H4 (cell line): Measurements from ENCODE around the gene MCTP1. TPM values are rescaled to one million over a fixed set of nuclear protein-coding genes. Genes with fewer than 3 reads are reported as not detected.
"Not testable (repeated sequence)": the region's sequence is repeated elsewhere in the genome, so short reads cannot be mapped to it uniquely, and the experiment has no call there.

Experiments
- DNase-seq: peaks from one replicate; pipeline ENCODE4 v3.0.0-alpha.2; 2015; ENCODE audit warnings: low spot score
- total RNA-seq: library from RNA; depleted of rRNA; stranded (reverse); fragments of >200 nt; shearing (Covaris generic); gene quantifications from 2 replicates; pipeline ENCODE4 v1.2.3, GENCODE V29; 2014

The MCTP1 gene
- total RNA-seq, 1 experiment from 2014 or later: 6.5 TPM

DNA sequence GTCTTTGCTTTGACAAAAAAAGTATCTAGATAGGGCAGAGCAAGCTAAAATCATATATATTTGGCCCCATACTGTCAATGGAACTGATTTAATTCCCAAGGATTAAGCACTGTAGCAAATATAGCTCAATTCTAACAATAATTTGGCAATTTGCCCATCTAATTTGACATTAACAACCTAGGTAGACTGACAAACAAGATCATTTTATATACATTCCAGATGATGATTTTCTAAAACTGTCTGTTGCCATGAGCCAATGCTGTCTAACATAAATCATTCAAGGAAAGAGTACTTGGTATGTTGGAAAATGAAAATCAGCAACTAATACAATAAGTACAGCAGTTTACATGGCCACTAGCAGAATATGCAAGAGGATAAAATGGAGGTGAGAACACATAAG, 32.1 kb downstream of the MCTP1 start:
- DNase-seq: no peak

- no peak for DNase-seq
Measured at GRCh38 chr5:95251185-95251584, 33.7 kb downstream of the MCTP1 start.

- DNase-seq: no peak
Measured at GRCh38 chr5:95244479-95244878, 40.4 kb downstream of the MCTP1 start.

DNA sequence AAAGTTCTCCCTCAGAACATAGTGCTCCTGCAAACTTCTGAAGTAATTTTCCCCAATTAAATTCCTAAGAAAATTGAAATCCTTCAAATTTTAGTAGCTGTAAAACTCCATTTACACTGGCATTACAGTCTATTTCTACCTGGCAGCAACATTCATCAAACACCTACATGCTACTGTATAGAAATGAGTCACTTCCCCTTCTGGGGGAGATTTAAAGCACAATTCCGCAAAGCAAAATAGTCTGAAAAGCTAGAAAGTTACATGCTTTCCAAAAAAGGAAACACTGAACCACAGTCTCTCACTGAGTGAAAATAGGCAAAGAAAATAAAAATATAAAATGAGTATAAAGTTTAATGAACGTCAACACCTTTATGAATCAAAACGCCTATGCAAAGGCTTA, 43.3 kb downstream of the MCTP1 start:
- DNase-seq: no peak

- DNase-seq: no peak
Measured at GRCh38 chr5:95241161-95241560, 43.7 kb downstream of the MCTP1 start.

DNA sequence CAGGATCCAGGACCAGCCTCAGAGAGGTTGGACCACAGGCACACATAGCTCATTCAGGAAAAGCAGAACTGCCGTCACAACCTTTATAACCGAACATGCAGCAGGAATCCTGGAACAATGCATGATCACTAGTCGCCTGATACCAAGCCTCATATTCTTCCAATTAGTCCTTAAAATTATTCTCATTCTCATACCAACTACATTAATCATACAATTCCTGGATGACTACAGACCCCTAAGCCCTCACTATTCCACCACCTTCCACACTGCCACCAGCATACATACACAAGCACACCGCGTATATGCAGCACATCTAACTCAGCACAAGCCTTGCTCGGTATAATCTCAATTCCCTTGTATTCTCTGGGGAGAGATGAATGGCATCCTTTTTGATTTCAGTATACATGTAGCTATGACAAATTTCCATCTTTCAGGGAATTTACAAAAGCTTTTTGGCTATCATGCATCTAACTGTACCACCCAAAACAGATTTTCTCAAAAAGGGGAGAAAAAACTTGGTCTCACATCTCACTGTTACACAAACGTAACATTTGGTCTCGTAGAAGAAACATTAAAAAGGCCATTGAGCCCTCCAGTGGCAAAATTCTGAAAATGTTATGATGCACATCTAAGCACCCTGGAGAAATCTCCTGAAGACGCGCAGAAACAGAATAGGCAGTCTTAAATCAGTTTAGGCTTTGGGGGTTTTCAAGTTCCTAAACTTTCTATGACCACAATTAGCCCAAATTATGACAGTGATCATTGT, 46.2 kb downstream of the MCTP1 start:
- no peak for DNase-seq

- no peak for DNase-seq
Measured at GRCh38 chr5:95237324-95237723, 47.6 kb downstream of the MCTP1 start.

DNA sequence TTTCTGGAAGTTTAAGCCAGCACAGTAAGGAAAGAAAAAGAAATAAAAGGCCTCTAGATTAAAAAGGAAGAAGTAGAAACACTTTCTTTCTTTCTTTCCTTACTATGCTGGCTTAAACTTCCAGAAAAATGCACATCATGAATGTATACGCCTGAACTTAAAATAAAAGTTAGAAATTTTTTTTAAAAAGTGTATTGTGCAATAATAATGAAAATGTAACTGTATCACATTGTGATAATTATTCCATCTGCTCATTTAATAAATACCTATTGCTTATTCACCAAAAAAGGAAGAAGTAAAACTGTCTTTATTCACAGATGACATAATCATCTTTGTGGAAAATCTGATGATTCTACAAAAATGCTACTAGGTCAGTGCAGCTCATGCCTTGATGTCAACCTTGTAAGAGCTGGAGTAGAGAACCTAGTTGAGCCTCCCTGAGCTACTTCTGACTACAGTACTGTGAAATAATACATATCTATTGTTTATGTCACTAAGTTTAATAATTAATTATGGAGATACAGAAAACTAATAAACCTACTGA, 49.4 kb downstream of the MCTP1 start:
- no peak for DNase-seq

- no peak for DNase-seq
Measured at GRCh38 chr5:95229646-95230045, 55.2 kb downstream of the MCTP1 start.

GRCh38 chr5:95224701-95225459, 60.0 kb downstream of the MCTP1 start:
- no peak for DNase-seq

DNA sequence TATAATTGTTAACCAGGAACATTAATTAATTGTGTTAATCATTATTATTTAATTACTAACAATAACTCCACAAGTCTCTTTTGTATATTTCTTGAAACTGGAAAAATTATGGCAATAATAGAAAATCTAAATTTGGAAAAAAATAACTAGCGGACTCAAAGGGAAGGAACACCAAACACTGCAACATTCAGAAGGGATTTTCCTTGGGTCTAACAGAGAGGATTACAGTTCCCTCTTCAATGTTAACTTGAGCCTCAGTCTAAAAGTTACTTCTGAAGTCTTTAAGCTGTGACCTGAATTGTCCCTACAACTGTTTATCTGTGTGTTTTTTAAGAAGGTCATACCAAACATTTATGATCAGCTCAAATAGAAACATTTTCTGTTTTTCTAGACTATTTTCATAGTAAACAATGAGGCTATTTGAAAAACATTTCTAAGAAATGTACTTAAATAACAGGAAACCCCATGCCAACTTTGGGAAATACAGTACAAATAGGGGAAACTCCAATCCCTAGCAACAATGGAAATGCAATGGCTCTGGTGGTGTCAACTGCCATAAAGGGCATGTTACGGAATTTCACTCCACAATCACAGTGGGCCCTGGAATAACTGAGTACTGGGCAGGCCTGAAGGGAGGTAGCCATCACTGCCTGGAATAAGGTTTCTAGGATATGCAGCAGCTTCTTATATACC, 61.2 kb downstream of the MCTP1 start:
- no peak for DNase-seq

GRCh38 chr5:95222836-95223235, 62.1 kb downstream of the MCTP1 start:
- DNase-seq: no peak

- no peak for DNase-seq
Measured at GRCh38 chr5:95221234-95221633, 63.7 kb downstream of the MCTP1 start.

DNA sequence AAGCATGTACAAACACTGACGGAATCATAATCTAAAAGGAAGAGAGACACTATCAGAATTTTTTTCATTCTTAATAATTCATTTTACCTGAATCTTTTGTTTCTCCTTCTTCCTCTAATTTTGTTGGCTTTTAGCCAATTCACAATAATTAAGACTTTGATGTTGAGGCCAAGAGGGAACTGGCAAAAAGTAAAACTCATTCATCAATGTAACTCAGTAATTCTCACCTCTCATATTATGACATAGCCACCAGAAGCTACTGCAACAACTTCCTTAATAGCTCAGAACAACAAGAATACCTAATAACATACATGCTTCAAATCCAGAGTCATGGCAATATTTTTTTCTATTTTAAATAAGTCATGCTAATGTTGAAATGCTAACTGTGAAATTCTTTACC, 64.5 kb downstream of the MCTP1 start:
- no peak for DNase-seq

DNA sequence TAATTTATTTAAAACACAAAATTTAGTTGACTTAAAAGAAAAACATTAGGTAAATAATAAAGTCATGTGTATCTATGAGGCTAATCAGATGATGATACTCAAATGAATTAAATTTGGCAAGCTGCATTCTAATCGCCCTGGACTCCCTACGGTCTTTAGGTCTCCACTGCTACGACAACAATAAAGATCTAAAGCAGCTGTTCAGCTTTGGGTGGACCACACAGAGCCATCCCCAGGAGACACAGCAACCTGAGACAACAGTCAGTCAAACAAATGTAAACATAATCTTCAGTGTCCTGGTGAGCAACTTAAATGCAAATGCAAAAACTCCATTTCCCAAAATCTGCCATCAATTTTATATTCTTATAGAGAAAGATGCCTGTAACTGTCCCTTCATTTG, 65.5 kb downstream of the MCTP1 start:
- DNase-seq: no peak

- DNase-seq: no peak
Measured at GRCh38 chr5:95217881-95218280, 67.0 kb downstream of the MCTP1 start.

DNA sequence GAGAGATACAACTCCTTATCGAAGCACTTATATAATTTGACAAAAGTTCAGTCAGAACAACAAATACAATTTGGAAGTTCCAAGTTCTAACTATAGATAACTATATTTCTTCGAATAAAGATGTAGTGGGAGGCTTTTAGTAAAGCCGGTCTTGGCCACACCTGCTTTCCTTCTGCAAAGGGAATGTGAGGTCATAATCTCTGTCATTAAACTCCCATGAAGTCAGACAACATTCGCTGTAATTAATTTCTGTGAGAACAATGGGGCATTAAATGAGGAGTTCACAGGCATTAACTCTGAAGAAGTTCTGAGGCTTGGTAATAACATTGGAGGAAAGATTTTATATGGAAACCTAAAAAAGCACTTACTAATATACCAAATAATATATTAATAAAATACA, 67.5 kb downstream of the MCTP1 start:
- DNase-seq: no peak

DNA sequence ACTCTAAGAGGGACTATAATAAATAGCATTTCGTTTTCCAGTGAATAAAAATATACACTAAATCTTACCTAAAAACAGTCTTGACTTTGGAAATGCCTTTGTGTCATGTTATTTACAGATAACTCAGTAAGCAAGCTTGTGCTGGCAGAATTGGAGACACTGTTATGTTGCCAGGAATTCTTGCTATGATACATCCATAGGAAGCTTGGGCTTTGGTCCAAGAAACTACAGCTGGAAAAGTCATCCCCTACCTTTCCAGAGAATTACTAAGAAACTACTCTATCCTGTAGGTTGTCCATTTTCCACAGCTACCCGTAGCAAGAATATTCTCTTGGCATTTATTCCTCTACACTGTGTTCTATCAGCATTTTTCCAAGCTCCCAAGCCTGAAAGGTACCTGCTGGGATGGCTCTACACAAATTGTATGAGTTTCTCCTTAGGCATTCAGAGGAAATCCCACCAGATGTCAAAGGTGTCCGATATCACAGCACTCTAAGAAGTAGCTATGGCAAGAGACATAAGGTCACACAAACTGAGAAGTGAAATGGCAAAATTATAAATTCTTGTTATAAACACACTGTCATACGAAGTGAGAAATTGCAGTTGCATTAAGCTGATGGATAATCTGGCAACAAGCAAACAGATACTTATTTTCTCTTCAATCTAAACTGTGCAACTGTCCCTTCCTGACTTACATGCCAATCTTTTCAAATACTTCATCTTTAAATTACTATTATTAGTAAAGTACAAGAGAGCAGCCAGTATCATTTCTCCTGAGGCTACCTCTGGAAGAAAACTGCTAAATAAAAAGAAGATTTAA, 68.5 kb downstream of the MCTP1 start:
- no peak for DNase-seq

DNA sequence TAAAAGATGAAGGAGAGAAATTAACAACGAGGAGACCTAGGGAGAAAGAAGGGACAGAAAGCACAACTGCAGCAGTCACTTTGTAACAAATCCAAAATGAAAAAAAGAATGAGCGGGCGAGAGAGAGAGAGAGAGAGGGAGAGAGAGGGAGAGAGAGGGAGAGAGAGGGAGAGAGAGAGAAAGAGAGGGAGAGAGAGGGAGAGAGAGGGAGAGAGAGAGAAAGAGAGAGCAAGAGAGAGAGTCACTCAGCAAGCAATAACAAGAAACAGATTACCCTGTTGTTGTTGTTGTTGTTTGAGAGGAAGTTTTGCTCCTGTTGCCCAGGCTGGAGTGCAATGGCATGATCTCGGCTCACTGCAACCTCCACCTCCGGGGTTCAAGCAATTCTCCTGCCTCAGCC, 77.1 kb downstream of the MCTP1 start:
- DNase-seq: not testable (repeated sequence)

GRCh38 chr5:95194856-95195255, 90.0 kb downstream of the MCTP1 start:
- no peak for DNase-seq

GRCh38 chr5:95191330-95191729, 93.6 kb downstream of the MCTP1 start:
- no peak for DNase-seq

DNA sequence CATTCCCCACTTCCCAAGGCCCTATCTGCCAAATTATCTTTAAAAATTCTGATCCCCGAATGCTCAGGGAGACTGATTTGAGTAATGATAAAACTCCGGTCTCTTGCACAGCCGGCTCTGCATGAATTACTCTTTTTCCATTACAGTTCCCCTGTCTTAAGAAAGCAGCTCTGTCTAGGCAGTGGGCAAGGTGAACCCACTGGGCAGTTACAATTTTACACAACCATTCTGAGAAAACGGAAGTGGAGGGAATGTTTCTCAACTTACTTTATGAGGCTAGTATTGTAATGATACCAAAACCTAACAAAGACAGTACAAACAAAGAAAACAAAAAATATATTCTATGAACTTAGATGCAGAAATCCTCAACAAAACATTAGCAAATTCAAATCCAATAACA, 100.0 kb downstream of the MCTP1 start:
- DNase-seq: no peak
